DMS79 treated with DMSO at 0.1 percent for 48 hours (cell line): ENCODE measurements around the gene TECTB.
"Not testable (repeated sequence)": the region's sequence is repeated elsewhere in the genome, so short reads cannot be mapped to it uniquely, and the experiment has no call there.

Experiments used
- DNase-seq: peaks from one replicate; lab custom pipeline; 2025; lab: John Stamatoyannopoulos, UW

The TECTB gene

GRCh38 chr10:112283100-112283499, at the start of gene TECTB:
Gene TECTB, plus strand, starts transcription at chr10:112283400. Its CDS starts 335 bp downstream, at chr10:112283735.
- DNase-seq: no peak

- DNase-seq: no peak
These were observed 48.1 kb upstream of the TECTB start for GRCh38 chr10:112235141-112235540.

DNA sequence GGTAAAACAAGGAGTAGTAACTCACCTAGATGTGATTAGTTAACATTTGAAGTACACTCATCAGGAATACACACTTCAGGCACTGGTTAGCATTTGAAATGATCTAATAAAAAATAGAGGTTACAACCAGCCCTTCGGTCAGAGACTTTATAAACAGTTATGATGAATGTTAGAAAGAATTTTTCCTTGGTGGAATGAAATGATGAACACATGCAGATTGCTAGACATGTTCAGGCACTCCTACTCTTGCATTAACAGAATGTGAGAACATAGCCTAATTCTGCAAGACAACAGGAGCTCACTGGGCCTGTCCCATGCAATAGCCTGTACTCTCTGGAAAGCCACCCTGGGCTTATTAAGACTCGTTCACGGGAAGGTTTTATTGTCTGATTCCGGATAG, 47.3 kb upstream of the TECTB start:
- DNase-seq: no peak

DNA sequence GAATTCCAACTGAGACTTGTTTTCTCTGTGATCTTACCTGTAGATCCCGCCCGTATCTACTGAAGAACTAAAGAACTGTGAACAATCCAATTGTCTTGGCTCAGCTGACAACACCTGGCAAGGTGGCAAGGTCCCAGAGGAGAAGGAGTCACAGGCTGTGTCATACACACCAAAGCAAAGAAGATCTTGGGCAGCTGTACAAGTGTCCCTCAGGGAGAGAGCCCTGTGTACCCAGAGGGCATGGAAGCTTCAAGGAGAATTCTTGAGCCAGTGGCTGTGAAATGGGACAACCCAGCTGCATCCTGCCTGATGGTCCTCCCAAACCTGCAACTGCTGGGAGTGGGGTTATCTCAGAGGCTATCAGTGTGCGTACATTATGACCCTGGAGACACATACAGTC, 46.7 kb upstream of the TECTB start:
- no peak for DNase-seq

DNA sequence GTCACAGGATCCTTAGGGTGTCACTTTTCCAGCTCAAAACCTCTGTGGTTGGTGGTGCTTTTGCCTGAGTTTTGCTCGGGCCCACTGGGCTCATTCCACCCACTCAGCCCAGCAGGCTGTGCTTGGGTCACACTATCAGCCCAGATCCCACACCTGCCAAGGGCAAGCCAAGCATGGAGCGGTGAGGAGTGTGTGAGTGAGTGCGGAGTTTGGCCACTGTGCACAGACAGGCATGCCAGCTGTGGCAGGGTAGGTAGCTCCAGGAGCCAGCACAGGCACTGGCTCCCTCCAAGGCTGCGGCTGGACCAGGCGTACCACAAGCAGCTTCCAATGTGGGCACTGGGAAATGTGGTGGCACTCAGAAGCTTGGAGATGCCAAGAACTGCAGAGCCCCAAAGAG, 43.9 kb upstream of the TECTB start:
- no peak for DNase-seq

DNA sequence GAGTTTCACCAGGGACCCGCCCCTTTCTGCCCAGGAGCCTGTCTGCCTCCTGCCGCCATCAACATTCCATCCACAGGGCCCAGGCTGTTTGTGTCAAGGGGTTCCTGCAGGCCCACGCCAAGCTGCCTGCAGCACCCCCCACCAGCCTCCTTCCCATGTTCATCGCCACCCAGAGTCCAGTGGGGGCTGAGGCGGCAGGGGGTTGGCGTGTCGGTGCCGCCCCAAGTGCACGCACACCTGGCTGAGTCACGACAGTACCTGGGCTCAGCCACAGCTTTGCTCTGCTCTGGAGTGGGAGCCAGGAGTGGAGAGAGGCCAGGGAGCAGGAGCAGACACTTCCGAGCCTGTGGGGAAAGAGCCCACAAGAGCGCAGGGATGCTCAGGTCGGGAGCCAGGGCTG, 42.8 kb upstream of the TECTB start:
- DNase-seq: no peak

GRCh38 chr10:112241651-112242341, 41.4 kb upstream of the TECTB start:
- no peak for DNase-seq

GRCh38 chr10:112242769-112243168, 40.4 kb upstream of the TECTB start:
- DNase-seq: no peak

GRCh38 chr10:112243713-112244112, 39.5 kb upstream of the TECTB start:
- no peak for DNase-seq

DNA sequence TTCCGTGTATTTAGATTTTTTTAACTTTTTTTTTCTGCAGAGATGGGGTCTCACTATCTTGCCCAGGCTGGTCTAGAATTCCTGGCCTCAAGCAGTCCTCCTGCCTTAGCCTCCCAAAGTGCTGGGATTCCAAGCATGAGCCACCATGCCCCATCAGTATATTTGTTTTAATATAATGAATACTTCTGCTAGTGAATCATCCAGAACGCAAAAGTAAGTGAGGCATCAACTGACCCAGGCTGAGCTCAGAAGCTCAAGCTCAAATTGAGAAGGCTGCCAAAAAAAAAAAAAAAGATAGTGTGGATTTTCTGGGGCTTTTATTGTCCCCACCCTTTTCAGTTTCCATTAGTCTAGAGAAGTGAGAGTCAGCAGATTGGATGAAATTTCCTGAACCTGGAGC, 39.0 kb upstream of the TECTB start:
- DNase-seq: no peak

DNA sequence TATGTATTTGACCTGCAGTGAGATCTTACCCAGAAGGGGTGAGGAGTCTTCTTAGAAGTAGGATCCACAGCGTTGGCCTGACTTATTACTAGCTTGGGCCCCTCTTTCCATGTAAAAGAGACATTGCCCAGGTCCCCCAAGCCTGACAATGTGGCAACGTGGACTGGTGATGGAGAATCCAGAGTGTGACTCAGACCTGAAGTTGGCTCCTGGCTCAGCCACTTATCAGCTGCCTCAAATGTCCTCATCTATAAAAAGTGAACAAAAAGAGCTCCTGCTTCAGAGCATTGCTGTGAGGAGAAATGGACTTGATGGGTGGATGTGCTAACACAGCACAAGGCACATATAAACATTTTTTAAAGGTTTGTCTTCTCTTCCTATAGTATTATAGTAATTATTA, 35.4 kb upstream of the TECTB start:
- no peak for DNase-seq

GRCh38 chr10:112248584-112249295, 34.5 kb upstream of the TECTB start:
- DNase-seq: no peak

GRCh38 chr10:112249722-112250121, 33.5 kb upstream of the TECTB start:
- DNase-seq: no peak

DNA sequence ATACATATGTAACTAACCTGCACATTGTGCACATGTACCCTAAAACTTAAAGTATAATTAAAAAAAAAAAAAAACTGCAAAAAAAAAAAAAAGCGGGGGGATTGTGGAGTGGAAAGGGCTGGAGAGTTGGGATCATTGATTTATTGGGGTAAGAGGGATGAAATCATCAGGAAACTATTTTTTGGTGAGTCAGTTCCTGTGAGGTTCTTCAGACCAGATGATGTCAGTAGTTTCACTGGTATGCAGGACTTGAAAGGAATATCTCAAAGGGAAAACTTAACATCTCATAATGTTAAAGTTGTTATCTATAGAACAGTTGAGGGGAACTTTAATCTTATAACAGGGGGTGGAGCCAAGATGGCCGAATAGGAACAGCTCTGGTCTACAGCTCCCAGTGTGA, 32.6 kb upstream of the TECTB start:
- no peak for DNase-seq

DNA sequence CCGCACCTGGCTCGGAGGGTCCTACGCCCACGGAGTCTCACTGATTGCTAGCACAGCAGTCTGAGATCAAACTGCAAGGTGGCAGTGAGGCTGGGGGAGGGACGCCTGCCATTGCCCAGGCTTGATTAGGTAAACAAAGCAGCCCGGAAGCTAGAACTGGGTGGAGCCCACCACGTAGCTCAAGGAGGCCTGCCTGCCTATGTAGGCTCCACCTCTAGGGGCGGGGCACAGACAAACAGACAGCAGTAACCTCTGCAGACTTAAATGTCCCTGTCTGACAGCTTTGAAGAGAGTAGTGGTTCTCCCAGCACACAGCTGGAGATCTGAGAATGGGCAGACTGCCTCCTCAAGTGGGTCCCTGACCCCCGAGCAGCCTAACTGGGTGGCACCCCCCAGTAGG, 32.0 kb upstream of the TECTB start:
- not testable (repeated sequence) for DNase-seq

DNA sequence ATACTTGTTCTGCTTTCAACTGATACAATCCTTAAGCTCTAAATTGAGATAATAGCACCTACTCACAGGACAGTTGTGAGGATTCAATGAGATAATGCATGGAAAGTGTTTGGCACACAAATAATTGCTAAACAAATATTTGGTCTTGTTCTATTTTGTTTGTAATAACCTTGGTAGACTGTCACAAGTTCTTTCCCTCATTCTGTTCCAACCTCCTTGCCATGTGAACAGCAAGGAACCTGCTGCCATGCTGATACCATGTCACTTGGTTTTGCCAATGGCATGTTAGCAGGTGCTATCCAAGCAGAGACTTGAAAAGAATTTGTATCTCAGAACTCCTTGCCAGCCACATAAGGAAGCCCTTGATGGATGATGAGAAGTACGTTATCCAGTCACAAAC, 24.8 kb upstream of the TECTB start:
- no peak for DNase-seq

DNA sequence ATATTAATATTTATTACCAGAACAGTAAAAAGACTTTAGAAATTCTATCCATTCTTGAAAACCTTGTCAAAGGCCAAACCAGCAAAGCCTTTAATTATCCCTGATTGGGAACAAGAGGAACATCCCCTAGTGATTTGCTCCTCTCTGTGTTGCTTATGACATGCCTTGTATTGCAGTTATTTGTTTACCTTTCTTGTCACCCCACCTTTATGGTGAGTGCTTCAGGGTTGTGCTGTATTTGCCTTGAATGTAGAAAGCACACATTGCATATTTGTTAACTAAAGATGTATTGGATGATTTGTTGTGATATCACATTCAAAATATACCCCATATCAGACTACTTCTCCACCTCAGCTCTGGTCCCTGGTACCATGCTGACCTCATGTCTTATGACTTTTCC, 23.5 kb upstream of the TECTB start:
- DNase-seq: no peak

- DNase-seq: no peak
These were observed 22.4 kb upstream of the TECTB start for GRCh38 chr10:112260831-112261230.

DNA sequence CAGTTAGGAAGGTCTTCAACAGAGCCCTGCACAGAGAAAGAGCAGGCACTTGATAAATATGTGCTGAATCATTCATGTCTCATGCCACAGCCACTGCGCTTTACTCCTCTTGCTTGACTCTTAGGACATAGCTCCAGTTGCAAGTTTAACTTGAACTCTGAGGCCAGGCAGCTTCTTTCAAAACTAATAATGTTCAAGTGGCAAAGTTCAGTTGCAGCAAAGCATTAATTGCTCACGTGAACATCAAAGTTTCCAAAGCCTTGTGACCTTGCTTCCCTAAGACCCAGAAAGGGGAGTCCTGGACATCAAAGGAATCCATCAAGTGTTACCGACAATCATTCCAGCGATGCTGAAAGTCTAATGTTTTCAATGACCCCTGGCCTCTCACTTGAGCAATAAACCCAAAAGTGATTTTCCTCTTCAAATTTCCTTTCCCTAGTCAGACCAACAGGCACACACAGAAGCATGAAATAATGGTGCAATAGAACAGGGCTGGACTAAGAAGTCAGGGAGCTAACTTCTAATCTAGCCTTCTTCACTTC, 21.8 kb upstream of the TECTB start:
- DNase-seq: no peak

DNA sequence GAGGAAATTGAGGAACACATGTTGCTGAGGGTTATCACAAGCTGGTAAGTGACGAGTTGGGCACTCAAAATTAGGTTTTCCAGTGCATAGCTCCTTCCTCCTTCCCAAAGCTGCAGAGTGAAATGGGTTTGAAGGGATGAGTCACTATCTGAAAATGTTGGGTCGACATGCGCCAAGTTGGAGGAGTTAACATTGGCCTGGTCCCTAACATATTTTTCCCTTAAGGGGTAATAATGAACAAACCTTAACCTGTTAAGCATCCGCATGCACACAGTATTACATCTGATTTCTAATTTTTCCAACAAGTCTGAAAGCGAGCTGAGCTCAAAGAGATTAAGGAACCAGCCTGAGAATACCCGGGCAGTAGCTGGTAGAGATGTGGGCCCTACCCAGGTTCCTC, 20.7 kb upstream of the TECTB start:
- DNase-seq: no peak

DNA sequence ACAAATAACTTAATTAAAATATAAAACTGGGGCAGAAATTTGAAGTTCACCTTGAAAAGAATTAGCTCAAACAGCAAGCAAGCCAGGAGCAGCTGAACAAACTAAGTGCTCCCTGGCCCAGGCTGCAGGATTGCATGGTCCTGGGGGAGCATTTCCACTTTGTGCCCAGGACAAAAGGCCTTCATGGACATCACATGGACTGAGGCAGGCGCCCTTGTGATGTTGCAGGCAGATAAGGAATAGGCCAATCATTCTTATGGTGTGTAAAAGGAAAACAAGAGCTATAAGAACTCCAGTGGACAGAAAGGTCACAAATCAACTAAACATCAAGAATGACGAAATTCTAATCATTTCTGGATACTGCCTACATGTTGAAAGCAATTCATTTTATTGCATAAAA, 17.5 kb upstream of the TECTB start:
- DNase-seq: no peak

GRCh38 chr10:112269266-112269665, 13.9 kb upstream of the TECTB start:
- no peak for DNase-seq

DNA sequence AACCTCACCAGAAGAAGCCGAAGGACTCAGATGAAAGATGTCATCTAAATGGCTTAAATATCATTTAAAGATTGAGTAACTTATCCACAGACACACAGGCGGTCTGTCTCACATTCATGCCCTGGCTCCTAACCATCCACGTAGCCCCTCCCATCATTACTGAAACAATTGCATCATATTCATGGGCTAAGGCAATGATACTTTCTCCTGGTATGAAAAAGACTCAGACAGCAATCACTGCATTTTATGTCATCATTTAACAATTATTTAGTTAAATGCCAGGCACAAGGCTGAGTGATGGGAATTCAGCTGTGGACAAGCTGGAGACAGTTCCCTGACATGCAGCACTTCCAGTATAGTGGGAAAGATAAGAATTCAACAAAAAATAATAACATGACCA, 11.2 kb upstream of the TECTB start:
- no peak for DNase-seq

DNA sequence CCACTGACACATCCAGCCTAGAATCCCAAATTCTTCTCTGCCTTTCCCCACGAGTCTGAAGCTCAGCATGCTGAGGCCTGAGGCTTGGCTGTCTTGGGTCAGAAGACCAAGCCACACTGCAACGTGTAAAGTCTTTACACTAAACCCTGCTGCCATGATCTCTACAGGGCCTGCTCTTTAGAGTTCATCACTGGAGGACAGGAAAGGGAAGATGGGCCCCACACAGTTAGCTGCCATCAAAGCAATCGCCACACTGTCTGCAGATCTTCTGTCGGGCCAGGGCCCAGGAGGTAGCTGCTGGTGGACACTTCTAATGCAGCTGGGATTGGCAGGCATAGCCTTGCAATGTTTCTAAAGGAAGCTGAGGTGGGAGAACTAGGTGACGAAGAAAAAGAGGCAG, 8.4 kb upstream of the TECTB start:
- no peak for DNase-seq
